Activated T-helper 1 cell treated with anti-CD3 and anti-CD28 coated beads, Interleukin-12 subunit alpha, Interleukin-12 subunit beta, Interleukin-2, Interleukin-4 antibody, amounts not matched to agents 30 ng/mL and 10 ng/mL and 1 ng/mL, durations not matched to agents 14 hours and 24 hours and 36 hours (primary cell): Measurements from ENCODE around the gene SLC38A11. TPM values are rescaled to one million over a fixed set of nuclear protein-coding genes. Genes with fewer than 3 reads are reported as not detected.
"Not testable (repeated sequence)": the region's sequence is repeated elsewhere in the genome, so short reads cannot be mapped to it uniquely, and the experiment has no call there.

ENCODE experiments used
- DNase-seq: peaks from one replicate; pipeline ENCODE4 v3.0.0; 2021; ENCODE audit warnings: low spot score
- H3K27ac Mint-ChIP-seq: one replicate; pipeline ENCODE4 v1.8.0; 2021; ENCODE audit warnings: mild to moderate bottlenecking, mixed read lengths
- H3K27me3 Mint-ChIP-seq: one replicate; pipeline ENCODE4 v1.8.0; 2022; ENCODE audit warnings: mild to moderate bottlenecking, moderate library complexity, mixed read lengths; ENCODE audit not compliant: insufficient read depth
- H3K36me3 Mint-ChIP-seq: one replicate; pipeline ENCODE4 v1.8.0; 2021; ENCODE audit warnings: low read depth, mixed read lengths
- H3K4me1 Mint-ChIP-seq: one replicate; pipeline ENCODE4 v1.8.0; 2021; ENCODE audit warnings: low read depth, mixed read lengths
- H3K4me3 Mint-ChIP-seq: one replicate; pipeline ENCODE4 v1.8.0; 2021; ENCODE audit warnings: mild to moderate bottlenecking, moderate library complexity, mixed read lengths
- H3K9me3 Mint-ChIP-seq: one replicate; pipeline ENCODE4 v1.8.0; 2021; ENCODE audit warnings: mixed read lengths
- intact Hi-C: fragments of 100-400 bp; cut with micrococcal nuclease; formaldehyde crosslinking; loops from one replicate; pipeline ENCODE4 v1.15.1; 2024
- total RNA-seq: library from RNA; stranded (reverse); gene quantifications from 2 replicates; pipeline ENCODE4 v1.2.3, GENCODE V29; 2022

Gene SLC38A11
- total RNA-seq, 1 donor from 2014 or later = not detected

DNA sequence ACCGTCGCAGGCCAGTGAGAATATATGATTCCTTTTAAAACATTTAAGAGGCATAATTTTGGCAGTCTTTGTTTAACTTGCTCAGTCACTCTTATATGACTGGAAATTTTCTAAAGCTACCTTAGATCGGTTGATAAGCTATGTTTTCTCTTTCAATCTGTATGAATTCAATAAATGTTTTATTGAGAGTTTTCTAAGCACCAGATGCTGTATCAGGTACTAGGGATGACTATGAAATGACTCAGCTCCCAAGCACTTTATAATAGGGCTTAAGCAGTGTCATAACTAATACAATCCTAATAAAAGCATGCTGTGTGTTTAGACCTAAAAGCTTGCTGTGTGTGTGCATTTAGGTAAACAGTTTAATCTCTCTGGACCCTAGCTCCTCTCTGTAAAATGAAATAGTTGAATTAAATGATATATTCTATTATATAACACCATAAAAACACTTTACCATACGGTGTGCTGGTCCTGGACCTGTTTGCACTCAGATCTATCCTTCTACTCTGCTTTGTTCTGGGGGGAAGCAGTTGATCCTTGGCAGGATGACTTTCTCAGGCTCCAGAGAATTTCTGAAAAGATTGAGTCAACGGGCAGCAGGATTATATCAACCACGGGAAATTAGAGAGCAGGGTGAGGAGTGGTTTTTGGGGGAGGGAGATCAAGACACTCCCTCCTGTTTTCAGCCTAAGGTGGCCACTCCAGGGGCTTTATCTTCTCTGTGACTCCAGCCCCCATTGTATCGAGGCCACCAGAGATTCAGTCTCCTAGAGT lies 26.1 kb upstream of the SLC38A11 start:
- no peak for DNase-seq
- intact Hi-C loops = no loop called here

DNA sequence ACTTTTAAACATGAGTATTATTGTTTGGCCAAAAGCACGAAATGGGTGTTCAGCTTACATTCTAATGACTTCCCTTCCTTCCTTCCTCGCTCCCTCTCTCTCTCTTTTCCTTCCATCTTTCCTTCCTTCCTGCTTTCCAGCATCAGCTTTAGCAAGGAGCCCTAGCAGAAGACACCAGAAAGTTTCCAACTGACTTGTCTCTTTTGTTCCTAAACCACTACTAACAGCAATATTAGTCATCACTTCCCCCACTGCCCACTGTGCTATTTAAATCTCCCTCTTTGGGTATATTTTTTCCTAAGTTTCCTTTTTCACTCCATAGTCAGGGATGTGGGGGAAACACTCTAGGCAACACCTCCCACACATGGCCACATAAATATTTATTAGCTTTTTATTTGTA lies 25.4 kb upstream of the SLC38A11 start:
- H3K4me1 Mint-ChIP-seq, H3K9me3 Mint-ChIP-seq, DNase-seq, H3K27me3 Mint-ChIP-seq, H3K27ac Mint-ChIP-seq, intact Hi-C loops, H3K4me3 Mint-ChIP-seq, H3K36me3 Mint-ChIP-seq: not testable (repeated sequence)

More for the DNA sequence above, 26.1 kb upstream of the SLC38A11 start:
- Mint-ChIP-seq H3K4me3 (no peak overlapping the region), H3K27me3 (peaks cover 3% of the 10 kb centered on the region), H3K9me3 (no peaks in the 10 kb centered on the region), H3K4me1 (no peaks in the 10 kb centered on the region), H3K36me3 (no peaks in the 10 kb centered on the region), H3K27ac (no peak overlapping the region)

DNA sequence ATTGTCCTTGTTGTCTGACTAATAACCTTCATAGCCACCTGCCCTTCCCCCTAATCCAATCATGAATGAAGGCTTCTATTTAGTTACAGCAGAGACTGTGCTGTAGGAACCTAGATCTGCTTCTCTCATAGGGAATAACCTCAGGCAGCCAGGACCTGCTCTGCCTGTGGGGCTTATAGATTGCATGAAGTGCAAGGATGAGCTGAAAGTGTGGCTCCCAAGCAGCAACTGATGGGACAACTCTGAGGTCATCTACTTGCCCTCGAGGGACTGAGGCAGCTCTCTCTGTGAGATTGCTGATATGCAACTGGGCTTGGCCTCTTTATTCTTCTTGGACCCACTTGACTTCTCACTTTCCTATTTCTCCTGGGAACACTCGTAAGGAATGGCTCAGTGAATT lies 23.8 kb upstream of the SLC38A11 start:
- intact Hi-C loops = no loop called here
- no peak overlapping the region for H3K27ac Mint-ChIP-seq
- no peaks in the 10 kb centered on the region for H3K9me3 Mint-ChIP-seq

DNA sequence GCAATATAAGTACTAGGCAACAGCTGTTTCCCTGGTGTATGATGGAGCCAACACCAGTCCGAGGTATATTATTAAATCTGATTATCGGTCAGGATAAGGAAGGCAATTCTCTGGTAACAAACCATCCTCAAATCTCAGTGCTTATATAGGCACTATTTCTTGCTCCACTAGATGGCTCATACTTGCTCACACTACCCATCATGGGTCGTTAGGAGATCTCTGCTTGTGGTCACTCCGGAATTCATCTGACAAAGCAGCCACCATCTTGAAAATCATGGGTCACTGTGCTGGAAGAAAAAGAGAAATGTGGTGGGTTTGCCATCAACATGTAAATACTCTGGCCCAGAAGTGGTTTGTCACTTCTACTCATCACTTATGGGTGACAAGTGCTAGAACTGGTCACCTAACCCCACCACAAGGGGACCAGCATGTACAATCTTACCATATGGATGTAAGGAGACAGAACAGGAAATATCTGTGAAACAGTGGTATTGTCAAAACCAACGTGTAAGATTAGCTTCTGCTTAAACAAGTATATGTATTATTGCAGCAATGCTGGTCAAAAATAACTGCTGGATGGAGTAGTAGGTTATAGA lies 21.6 kb upstream of the SLC38A11 start:
- H3K27ac Mint-ChIP-seq, H3K9me3 Mint-ChIP-seq, H3K27me3 Mint-ChIP-seq, H3K36me3 Mint-ChIP-seq, H3K4me1 Mint-ChIP-seq, H3K4me3 Mint-ChIP-seq, DNase-seq, intact Hi-C loops: not testable (repeated sequence)

More for the DNA sequence above, 23.8 kb upstream of the SLC38A11 start:
- Mint-ChIP-seq H3K36me3 (no peaks in the 10 kb centered on the region), H3K27me3 (peaks cover 5% of the 10 kb centered on the region), H3K4me1 (no peaks in the 10 kb centered on the region), H3K4me3 (no peak overlapping the region)
- no peak for DNase-seq

DNA sequence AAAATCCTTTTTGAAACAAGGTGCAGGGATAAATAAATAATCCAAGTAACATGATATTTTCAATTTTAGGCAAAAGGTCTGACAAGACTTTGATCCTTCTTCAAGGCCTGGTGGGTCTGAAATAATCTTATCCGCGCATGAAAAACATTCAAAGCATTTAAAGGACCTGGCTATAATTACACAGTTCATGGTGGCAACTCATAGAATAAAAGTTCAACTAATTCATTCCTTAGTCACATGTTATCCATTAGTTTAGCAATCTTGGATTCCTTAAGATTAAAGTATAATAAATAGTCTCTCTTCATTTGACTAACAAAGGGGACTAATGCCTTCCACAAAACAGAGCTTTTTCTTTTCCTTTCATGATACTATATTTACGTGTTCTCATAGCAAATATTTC lies 21.0 kb upstream of the SLC38A11 start:
- Mint-ChIP-seq H3K36me3 (no peaks in the 10 kb centered on the region), H3K27ac (no peak overlapping the region), H3K4me3 (no peak overlapping the region), H3K27me3 (peaks cover 4% of the 10 kb centered on the region), H3K9me3 (no peaks in the 10 kb centered on the region), H3K4me1 (no peaks in the 10 kb centered on the region)
- no peak for DNase-seq
- intact Hi-C loops = no loop called here

DNA sequence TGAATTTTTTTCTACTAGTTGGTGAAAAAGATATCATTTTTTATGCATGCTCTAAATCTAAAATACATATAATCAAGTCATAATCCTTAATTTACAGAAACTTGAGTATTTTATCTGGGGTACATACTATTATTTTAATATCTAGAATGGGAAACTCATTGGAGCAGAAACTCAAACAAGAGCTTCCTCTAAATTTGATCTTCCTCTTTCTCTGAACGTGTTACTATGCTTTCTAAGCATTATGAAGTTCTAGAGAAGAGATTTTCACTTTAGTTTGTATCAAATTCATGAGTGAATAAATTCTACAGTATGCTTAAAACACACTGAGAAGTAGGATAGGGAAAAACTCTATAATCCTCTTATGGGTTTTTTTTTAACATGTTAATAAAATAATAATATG lies 20.6 kb upstream of the SLC38A11 start:
- DNase-seq = no peak
- Mint-ChIP-seq H3K9me3 (no peaks in the 10 kb centered on the region), H3K27ac (no peak overlapping the region), H3K27me3 (peaks cover 4% of the 10 kb centered on the region), H3K36me3 (no peaks in the 10 kb centered on the region), H3K4me3 (no peak overlapping the region), H3K4me1 (no peaks in the 10 kb centered on the region)
- intact Hi-C loops = no loop called here

DNA sequence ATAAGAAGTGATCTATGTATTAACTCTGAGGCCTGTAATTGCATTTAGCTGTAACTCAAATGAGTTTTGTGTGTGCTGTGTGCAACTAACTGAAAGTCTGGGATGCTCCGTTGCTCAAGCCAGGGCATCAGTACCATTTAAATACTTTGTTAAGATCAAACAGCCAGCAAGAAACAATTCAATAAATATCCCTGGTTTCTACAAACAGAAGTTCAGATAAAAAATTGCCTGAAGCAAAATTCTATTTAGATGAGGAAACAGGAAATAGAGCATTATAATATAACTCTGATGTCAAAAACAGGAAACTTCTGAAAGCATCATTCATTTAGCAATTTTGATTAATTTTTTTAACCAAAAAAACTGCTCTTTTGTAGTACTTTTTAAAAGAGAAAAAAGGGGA lies 18.9 kb upstream of the SLC38A11 start:
- intact Hi-C loops = no loop called here
- no peak overlapping the region for H3K27ac Mint-ChIP-seq
- peaks cover 4% of the 10 kb centered on the region for H3K27me3 Mint-ChIP-seq
- no peak for DNase-seq
- no peaks in the 10 kb centered on the region for H3K36me3 Mint-ChIP-seq
- no peaks in the 10 kb centered on the region for H3K9me3 Mint-ChIP-seq
- H3K4me3 Mint-ChIP-seq = no peak overlapping the region
- H3K4me1 Mint-ChIP-seq = no peaks in the 10 kb centered on the region

DNA sequence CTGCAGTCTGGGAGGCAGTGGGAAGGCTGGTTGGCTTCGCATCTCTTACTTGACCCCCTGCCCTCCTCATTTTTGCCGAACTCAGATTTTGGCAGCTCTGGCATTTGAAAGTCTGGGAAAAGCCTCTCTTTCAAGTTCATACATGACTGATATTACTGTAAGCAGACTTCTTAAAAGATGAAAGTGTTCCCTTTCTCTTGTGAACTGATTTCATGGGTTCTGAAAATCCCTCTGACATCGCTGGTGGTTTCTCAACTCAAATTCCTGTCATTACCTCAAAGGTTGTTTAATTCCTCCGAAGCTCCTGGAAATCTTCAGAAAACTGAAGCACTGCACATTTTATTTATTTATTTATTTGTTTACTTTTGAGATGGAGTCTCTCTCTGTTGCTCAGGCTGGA lies 16.9 kb upstream of the SLC38A11 start:
- Mint-ChIP-seq H3K36me3 (no peaks in the 10 kb centered on the region), H3K27ac (no peak overlapping the region), H3K27me3 (peaks cover 4% of the 10 kb centered on the region), H3K4me3 (no peak overlapping the region), H3K4me1 (no peaks in the 10 kb centered on the region), H3K9me3 (no peaks in the 10 kb centered on the region)
- intact Hi-C loops = no loop called here
- DNase-seq = no peak

DNA sequence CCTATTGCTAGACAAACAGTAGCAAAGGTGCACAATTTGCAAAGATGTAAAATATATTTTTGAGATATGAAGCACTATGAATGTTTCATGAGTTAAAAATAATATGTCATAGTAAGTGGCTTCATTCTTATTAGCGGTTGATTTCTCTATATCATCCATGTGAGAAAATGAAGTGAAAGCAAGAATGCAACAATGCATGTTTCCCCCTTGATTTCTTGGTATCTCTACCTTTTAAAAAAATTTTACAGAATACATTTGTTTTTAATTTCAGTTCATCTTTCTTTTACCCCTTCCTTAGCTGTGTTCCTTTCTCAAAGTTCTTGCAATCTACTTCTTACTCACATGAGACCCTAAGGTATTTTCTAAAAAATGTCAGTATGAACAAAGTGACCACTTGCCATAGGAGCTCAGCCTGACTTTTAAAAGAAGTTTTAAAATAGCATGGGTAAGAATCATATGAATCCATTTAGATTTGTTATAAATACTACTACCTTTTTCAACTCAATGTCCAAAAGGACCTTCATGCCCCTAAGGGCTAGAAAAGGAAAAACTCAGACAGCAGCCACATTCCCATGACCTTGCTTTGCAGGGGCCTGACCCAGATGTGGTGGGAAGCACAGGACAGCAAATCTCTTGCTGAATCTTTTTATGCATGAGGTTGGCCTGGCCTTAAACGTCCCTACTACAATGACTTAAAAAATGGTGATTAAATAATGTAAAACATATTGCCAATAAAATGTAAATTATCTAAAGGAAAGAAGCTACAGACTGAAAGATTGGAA lies 14.8 kb upstream of the SLC38A11 start:
- no peak for DNase-seq
- Mint-ChIP-seq H3K9me3 (no peaks in the 10 kb centered on the region), H3K4me3 (no peak overlapping the region), H3K27me3 (peaks cover 9% of the 10 kb centered on the region), H3K36me3 (no peaks in the 10 kb centered on the region), H3K4me1 (no peaks in the 10 kb centered on the region), H3K27ac (no peak overlapping the region)
- intact Hi-C loops = no loop called here

DNA sequence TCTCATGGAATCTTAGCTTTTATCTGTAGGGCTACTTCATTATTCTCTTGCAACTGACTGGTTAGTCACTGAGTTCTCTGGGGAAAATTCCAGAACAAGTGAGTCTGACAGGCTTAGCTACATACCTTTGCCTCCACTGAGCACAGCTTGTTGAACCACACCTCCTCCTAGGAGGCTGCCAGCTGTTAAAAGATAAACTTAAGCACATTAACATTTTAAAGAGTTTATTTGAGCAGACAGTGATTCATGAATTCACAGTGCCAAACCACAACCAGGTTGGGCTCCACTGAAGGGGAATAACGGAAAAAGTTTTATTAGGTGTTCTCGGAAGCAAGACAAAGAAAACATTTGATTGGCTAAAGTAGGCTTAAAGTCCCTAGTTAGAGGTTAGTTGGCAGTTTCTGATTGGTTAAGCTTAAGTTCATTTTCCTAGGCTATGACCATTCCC lies 12.5 kb upstream of the SLC38A11 start:
- no peak overlapping the region for H3K27ac Mint-ChIP-seq
- no peaks in the 10 kb centered on the region for H3K9me3 Mint-ChIP-seq
- intact Hi-C loops = no loop called here
- H3K36me3 Mint-ChIP-seq = no peaks in the 10 kb centered on the region
- no peaks in the 10 kb centered on the region for H3K4me1 Mint-ChIP-seq
- H3K27me3 Mint-ChIP-seq = peaks cover 6% of the 10 kb centered on the region
- no peak overlapping the region for H3K4me3 Mint-ChIP-seq
- no peak for DNase-seq

DNA sequence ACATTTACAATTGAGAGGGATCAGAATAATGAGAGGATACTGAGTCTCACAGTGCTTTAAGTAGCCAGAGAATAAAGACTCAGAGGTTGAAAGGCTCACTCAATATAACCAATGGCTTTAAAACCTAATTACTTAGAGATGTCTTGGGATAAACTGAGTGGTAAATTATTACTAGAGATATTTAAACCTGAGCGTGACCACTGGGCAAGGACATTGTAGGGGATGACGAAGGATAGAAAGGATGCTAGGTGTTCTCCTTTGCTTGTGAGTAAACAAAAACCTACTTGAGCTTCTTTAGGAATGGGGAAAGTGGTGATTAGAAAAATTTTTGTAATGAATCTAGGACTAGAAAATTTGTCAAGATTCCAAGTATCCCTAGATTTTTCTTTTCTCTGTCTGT lies 12.0 kb upstream of the SLC38A11 start:
- no peak for DNase-seq
- H3K27ac Mint-ChIP-seq = no peak overlapping the region
- H3K9me3 Mint-ChIP-seq = no peaks in the 10 kb centered on the region
- intact Hi-C loops = no loop called here
- no peaks in the 10 kb centered on the region for H3K36me3 Mint-ChIP-seq
- H3K4me3 Mint-ChIP-seq = no peak overlapping the region
- peaks cover 6% of the 10 kb centered on the region for H3K27me3 Mint-ChIP-seq
- no peaks in the 10 kb centered on the region for H3K4me1 Mint-ChIP-seq

DNA sequence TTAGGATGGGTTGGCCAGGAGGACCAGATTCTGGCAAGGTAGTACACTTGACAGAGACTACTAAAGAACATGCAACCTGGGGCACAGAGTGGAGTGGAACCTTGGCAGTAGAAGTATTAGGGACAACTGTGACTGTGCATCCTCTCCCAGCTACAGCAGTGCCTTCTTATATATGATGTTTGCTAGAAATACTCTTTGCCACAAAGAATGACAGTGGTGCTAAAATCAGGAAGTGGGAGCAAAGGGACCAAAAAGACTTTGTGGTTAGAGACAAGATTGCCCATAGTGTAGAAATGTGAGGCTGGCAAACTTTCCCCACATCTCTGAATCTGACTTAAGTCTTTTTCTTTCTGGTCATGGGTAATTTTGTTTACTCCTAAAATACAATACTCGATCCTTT lies 9.4 kb upstream of the SLC38A11 start:
- H3K36me3 Mint-ChIP-seq = no peaks in the 10 kb centered on the region
- H3K4me3 Mint-ChIP-seq = no peak overlapping the region
- peaks cover 8% of the 10 kb centered on the region for H3K27me3 Mint-ChIP-seq
- H3K9me3 Mint-ChIP-seq = no peaks in the 10 kb centered on the region
- H3K27ac Mint-ChIP-seq = no peak overlapping the region
- no peak for DNase-seq
- no peaks in the 10 kb centered on the region for H3K4me1 Mint-ChIP-seq
- intact Hi-C loops = no loop called here

DNA sequence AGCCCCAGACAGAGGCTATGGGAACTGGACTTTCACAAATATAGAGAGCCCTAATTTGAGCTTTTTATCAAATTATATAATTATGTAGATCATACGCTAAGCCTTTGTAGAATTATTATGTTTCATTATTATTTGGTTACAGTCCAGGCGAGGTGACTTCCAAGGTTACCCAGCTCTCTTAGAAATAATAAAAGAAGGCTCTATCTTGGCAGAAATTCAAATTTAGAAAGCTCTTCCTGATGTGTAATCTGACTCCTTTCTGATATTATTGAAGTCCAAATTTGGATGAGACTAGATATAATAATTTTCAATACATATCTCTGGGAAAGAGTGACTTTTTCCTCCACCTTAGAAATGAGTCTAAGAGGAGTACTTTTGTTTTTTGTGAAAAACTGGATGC lies 4.8 kb upstream of the SLC38A11 start:
- intact Hi-C loops = no loop called here
- Mint-ChIP-seq H3K27ac (no peak overlapping the region), H3K27me3 (peaks cover 10% of the 10 kb centered on the region), H3K4me3 (no peak overlapping the region), H3K36me3 (no peaks in the 10 kb centered on the region), H3K9me3 (no peaks in the 10 kb centered on the region), H3K4me1 (no peaks in the 10 kb centered on the region)
- no peak for DNase-seq
